ENCODE data around the gene RBP3.

RBP3 gene

DNA sequence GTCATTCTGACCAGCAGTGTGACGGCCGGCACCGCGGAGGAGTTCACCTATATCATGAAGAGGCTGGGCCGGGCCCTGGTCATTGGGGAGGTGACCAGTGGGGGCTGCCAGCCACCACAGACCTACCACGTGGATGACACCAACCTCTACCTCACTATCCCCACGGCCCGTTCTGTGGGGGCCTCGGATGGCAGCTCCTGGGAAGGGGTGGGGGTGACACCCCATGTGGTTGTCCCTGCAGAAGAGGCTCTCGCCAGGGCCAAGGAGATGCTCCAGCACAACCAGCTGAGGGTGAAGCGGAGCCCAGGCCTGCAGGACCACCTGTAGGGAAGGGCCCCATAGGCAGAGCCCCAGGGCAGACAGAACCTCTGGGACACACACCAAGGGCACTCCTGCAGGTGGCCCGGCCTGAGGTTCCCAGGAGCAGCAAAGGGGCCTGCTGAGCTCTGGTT lies 9.0 kb downstream of the RBP3 start:
- TF ChIP-seq JUND (IDR thresholded peaks at IDR 0.05; ENCODE audit: low read depth), result no peak
- DNase-seq (ENCODE audit: low read depth in 1 of 2, low spot score in 1 of 2), result no peak
- in situ Hi-C loops (cut with HindIII; ENCODE audit: low pct_unique_long_range_greater_than_20kb, low sequenced_read_pairs), result no loop called here

- no peak for DNase-seq (ENCODE audit: low read depth in 1 of 2, low spot score in 1 of 2)
- TF ChIP-seq JUND (IDR thresholded peaks at IDR 0.05; ENCODE audit: low read depth), result no peak
- in situ Hi-C loops (cut with HindIII; ENCODE audit: low pct_unique_long_range_greater_than_20kb, low sequenced_read_pairs), result no loop called here
Measured at GRCh38 chr10:47357911-47358310, 9.7 kb downstream of the RBP3 start.

DNA sequence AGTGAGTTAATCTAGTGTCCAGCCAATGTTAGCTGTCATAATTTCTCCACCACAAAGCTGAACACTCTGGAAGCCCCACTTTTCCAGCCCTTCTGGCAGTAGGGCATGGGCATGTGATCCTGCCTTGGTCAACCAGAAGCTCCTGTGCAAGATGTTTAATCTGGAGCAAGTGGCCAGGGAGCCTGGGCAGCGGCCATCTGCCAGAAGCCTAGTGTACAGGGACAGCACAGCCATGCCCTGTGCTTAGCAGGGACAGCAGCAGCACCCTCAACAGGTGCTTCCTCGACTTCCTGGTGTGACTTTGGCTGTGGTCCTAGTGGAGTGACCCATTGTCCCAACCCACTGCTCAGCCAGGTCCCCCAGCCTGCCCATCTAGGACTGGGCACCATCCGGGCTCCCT lies 10.3 kb downstream of the RBP3 start:
- no peak for DNase-seq (ENCODE audit: low read depth in 1 of 2, low spot score in 1 of 2)
- TF ChIP-seq JUND (IDR thresholded peaks at IDR 0.05; ENCODE audit: low read depth), result no peak
- in situ Hi-C loops (cut with HindIII; ENCODE audit: low pct_unique_long_range_greater_than_20kb, low sequenced_read_pairs), result no loop called here

GRCh38 chr10:47359101-47359500 lies 10.9 kb downstream of the RBP3 start:
- no peak for TF ChIP-seq JUND (IDR thresholded peaks at IDR 0.05; ENCODE audit: low read depth)
- in situ Hi-C loops (cut with HindIII; ENCODE audit: low pct_unique_long_range_greater_than_20kb, low sequenced_read_pairs), result no loop called here
- DNase-seq (ENCODE audit: low read depth in 1 of 2, low spot score in 1 of 2), result no peak

DNA sequence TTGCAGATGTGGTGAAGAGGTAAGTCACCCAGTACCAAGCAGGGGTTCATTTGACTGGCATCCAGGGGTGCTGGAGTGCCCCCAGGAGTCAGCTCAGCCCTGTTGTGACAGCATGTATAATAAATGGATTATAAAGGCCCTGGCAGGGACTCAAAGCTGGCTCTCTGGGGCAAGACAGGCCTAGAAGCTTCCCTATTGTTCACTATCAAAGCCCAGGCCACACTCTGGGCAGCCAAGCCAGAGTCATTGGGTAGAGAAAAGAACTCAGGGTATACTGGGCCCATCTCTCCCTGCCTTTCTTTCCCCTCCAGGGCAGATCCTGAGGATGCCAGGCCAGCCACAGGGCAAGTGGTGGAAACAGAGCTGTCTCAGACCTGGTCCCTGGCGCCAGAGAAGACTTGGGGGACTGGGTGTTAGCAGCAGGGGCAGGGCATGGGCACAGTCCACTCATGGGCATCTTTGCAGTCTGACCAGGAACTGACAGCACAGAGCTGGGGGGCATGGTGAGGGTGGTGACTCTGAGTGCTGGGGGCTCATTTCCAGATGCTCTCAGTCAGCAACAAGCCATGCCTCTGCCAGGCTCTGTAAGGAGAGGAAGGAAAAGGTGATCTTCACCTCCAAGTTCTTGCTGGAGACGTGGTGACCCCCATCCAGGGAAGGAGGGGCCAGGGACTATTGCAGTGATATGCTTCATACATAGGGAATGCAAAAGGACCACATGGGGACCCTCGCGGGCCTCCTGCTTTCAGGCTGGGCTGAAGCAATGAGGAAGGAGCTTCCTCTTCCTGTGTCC lies 11.7 kb downstream of the RBP3 start:
- in situ Hi-C loops (cut with HindIII; ENCODE audit: low pct_unique_long_range_greater_than_20kb, low sequenced_read_pairs), result no loop called here
- no peak for DNase-seq (ENCODE audit: low read depth in 1 of 2, low spot score in 1 of 2)
- no peak for TF ChIP-seq JUND (IDR thresholded peaks at IDR 0.05; ENCODE audit: low read depth)

DNA sequence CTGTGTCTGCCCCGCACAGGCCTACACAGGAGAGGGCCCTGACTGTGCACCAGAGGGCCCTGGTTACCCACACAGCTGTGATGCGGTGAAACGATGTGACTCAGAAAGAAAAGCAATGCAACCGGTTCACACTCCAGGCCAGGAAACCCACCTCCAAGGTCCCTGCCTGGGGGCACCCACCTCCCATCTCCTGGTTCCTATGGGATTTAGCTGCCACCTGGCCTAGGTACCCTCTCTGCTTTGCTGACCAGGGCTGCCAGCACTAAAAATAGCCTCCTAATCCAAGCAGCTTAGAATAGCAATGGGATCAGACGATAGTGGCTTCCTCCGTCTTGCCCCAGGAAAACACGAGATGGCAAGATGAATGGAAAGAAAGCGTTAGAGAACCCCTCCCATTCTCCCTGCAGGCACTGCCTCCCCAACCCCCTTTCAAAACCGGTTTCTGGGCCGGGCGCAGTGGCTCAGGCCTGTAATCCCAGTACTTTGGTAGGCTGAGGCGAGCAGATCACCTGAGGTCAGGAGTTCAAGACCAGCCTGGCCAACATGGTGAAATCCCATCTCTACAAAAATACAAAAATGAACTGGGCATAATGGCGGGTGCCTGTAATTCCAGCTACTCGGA lies 12.4 kb downstream of the RBP3 start:
- no peak for TF ChIP-seq JUND (IDR thresholded peaks at IDR 0.05; ENCODE audit: low read depth)
- DNase-seq (ENCODE audit: low read depth in 1 of 2, low spot score in 1 of 2), result no peak
- in situ Hi-C loops (cut with HindIII; ENCODE audit: low pct_unique_long_range_greater_than_20kb, low sequenced_read_pairs), result no loop called here

GRCh38 chr10:47361293-47361692 lies 13.1 kb downstream of the RBP3 start:
- in situ Hi-C loops (cut with HindIII; ENCODE audit: low pct_unique_long_range_greater_than_20kb, low sequenced_read_pairs), result no loop called here

DNA sequence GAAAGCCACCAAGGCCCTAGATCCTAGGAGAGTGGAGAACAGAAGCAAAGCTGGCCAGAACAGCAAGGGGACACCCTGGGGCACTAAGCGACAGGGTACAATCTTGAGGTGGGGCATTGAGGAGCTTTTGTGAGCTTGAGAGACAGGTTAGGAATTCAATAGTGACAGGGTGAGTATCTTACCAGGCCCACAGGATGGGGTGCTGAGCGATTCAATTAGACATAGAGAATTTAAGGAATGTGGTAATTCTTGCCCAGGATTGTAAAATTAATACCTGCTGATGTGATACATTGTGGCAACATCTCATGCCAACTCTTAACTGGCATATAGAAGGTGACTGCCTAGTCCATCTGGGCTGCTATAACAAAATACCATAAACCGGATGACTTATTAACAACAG lies 14.0 kb downstream of the RBP3 start:
- peak; percentile 32 to 51 for DNase-seq (ENCODE audit: low read depth in 1 of 2, low spot score in 1 of 2)
- in situ Hi-C loops (cut with HindIII; ENCODE audit: low pct_unique_long_range_greater_than_20kb, low sequenced_read_pairs), result no loop called here
- no peak for TF ChIP-seq JUND (IDR thresholded peaks at IDR 0.05; ENCODE audit: low read depth)

More at GRCh38 chr10:47361293-47361692, 13.1 kb downstream of the RBP3 start:
- peak in 1 of 2 experiments; percentile 65 for DNase-seq (ENCODE audit: low read depth in 1 of 2, low spot score in 1 of 2)
- TF ChIP-seq JUND (IDR thresholded peaks at IDR 0.05; ENCODE audit: low read depth), result no peak

DNA sequence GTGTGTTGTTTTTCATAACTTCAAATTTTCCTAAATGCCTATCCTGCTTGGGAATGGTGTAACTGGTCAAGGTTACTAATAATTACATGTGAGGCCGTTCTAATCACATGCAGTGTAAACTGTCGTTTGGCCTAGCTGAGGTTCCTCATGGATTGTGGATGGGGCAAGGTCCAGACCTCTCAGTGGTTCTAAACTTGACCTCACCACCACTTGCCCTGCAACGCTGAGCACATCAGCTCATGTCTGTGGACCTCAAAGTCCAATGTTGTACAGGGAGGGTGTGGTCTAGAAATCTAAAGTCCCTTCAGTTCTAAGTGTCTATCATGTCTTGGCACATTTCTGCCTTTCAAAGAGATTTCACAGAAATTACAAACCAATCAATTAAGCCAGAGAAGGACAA lies 15.6 kb downstream of the RBP3 start:
- in situ Hi-C loops (cut with HindIII; ENCODE audit: low pct_unique_long_range_greater_than_20kb, low sequenced_read_pairs), result no loop called here
- no peak for TF ChIP-seq JUND (IDR thresholded peaks at IDR 0.05; ENCODE audit: low read depth)

DNA sequence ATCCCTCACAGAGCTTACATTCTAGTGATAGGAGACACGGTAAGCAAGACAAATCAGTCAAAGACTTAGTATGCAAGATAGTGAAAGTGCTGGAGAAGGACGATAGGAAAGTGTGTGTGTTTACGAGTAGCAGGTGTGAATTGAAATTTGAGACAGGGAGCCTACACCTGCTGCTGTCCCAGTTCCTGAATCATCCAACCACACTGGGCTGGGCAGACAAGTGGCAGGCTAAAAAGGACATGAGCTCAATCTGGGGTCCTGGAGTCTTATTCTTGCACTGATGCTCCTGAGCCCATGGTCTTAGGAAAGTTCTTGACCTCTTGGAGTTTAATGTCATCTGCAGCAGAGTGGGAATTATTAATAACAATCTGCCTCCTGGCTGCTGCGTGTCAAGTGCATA lies 16.2 kb downstream of the RBP3 start:
- TF ChIP-seq JUND (IDR thresholded peaks at IDR 0.05; ENCODE audit: low read depth), result no peak
- DNase-seq (ENCODE audit: low read depth in 1 of 2, low spot score in 1 of 2), result peak in 1 of 2 experiments; percentile 37
- in situ Hi-C loops (cut with HindIII; ENCODE audit: low pct_unique_long_range_greater_than_20kb, low sequenced_read_pairs), result no loop called here

More for the DNA sequence above, 15.6 kb downstream of the RBP3 start:
- DNase-seq (ENCODE audit: low read depth in 1 of 2, low spot score in 1 of 2), result no peak

- TF ChIP-seq JUND (IDR thresholded peaks at IDR 0.05; ENCODE audit: low read depth), result no peak
- DNase-seq (ENCODE audit: low read depth in 1 of 2, low spot score in 1 of 2), result no peak
- in situ Hi-C loops (cut with HindIII; ENCODE audit: low pct_unique_long_range_greater_than_20kb, low sequenced_read_pairs), result no loop called here
Measured at GRCh38 chr10:47364911-47365310, 16.7 kb downstream of the RBP3 start.

DNA sequence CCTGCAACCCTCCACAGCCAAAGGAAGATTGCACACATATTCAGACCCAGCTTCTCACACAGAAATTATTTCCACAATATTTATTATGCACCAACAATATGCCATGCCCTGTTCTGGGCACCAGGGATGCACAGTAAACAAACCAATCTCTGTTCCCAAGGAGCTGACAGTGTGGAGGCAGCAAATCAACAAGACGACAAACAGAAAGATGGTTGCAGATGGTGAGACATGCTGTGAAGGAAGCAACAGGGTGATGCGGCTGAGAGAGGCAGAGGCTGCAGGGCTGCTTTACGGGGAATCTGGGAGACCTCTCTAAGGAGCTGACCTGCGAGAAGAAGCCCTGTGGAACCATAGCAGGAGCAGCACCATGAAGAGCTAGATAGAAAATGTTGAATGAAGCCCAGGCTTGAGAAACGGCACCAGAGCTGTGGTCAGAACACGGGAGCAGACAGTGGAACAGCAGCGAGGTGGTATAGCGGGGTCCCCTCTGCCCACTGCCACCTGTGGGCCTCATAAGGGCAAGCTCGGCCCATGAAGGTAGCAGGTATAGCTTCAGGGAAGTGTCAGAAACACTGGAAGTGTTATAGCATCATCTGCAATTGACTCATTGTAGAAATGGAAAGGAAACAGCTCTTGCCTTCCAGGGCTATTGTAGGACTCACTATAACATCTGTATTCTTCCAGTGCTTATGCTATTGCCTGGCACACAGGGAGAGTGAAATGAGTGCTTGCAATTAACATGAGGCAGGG lies 17.4 kb downstream of the RBP3 start:
- in situ Hi-C loops (cut with HindIII; ENCODE audit: low pct_unique_long_range_greater_than_20kb, low sequenced_read_pairs), result no loop called here
- TF ChIP-seq JUND (IDR thresholded peaks at IDR 0.05; ENCODE audit: low read depth), result no peak
- no peak for DNase-seq (ENCODE audit: low read depth in 1 of 2, low spot score in 1 of 2)

GRCh38 chr10:47366181-47366631 lies 18.0 kb downstream of the RBP3 start:
- DNase-seq (ENCODE audit: low read depth in 1 of 2, low spot score in 1 of 2), result no peak
- in situ Hi-C loops (cut with HindIII; ENCODE audit: low pct_unique_long_range_greater_than_20kb, low sequenced_read_pairs), result no loop called here
- no peak for TF ChIP-seq JUND (IDR thresholded peaks at IDR 0.05; ENCODE audit: low read depth)

Measured in T47D (cell line).